Brain microvascular endothelial cell (primary cell): Measurements from ENCODE around the gene LIM2.
A peak's percentile ranks its signal among the peaks of the same experiment; 100 is the strongest.
"Not testable (repeated sequence)": the region's sequence is repeated elsewhere in the genome, so short reads cannot be mapped to it uniquely, and the experiment has no call there.

Experiments used
- DNase-seq: peaks from one replicate; pipeline ENCODE4 v3.0.0-alpha.2; 2020
- H3K27ac ChIP-seq: fragments of 250-450 bp; sonication (Bioruptor Pico); 2 replicates; pipeline ENCODE4 v1.5.1; 2020; ENCODE audit warnings: mild to moderate bottlenecking, moderate library complexity
- H3K27me3 ChIP-seq: fragments of 250-450 bp; sonication (Bioruptor Pico); replicated peaks from 2 replicates; pipeline ENCODE4 v1.5.1; 2020; ENCODE audit warnings: mild to moderate bottlenecking
- H3K36me3 ChIP-seq: fragments of 250-450 bp; sonication (Bioruptor Pico); replicated peaks from 2 replicates; pipeline ENCODE4 v1.5.1; 2020; ENCODE audit warnings: mild to moderate bottlenecking
- H3K4me3 ChIP-seq: 2 replicates; pipeline ENCODE4 v1.5.1; 2011; ENCODE audit warnings: low read depth, mild to moderate bottlenecking, control low read depth, low read length, moderate library complexity
- CTCF ChIP-seq: IDR thresholded peaks from 2 replicates; pipeline ENCODE4 v1.5.1; 2011; ENCODE audit warnings: low read depth, mild to moderate bottlenecking, moderate library complexity, low read length, control low read depth, inconsistent platforms; ENCODE audit errors: missing control alignments
- in situ Hi-C: cut with HindIII; loops from 2 replicates; pipeline ENCODE4 v1.10.0; 2017; ENCODE audit warnings: low sequenced_read_pairs, low pct_ligation_motif_present

The LIM2 gene

GRCh38 chr19:51415187-51415586, 27.4 kb upstream of the LIM2 start:
- Histone ChIP-seq H3K27me3 (no peaks in the 10 kb centered on the region), H3K4me3 (no peak overlapping the region), H3K27ac (no peak overlapping the region), H3K36me3 (no peaks in the 10 kb centered on the region)
- in situ Hi-C loops: no loop called here
- no peak for DNase-seq
- no peak for TF ChIP-seq CTCF

- DNase-seq: no peak
- TF ChIP-seq CTCF: no peak
- Histone ChIP-seq H3K27me3 (no peaks in the 10 kb centered on the region), H3K4me3 (no peak overlapping the region), H3K27ac (no peak overlapping the region), H3K36me3 (no peaks in the 10 kb centered on the region)
- in situ Hi-C loops: no loop called here
These were observed 23.4 kb upstream of the LIM2 start for GRCh38 chr19:51410950-51411748.

- DNase-seq: peak; percentile 23
- Histone ChIP-seq H3K36me3 (no peaks in the 10 kb centered on the region), H3K4me3 (no peak overlapping the region), H3K27ac (no peak overlapping the region), H3K27me3 (no peaks in the 10 kb centered on the region)
- in situ Hi-C loops: no loop called here
- peak; percentile 33 for TF ChIP-seq CTCF
These were observed 19.8 kb upstream of the LIM2 start for GRCh38 chr19:51407511-51408131.

- Histone ChIP-seq H3K4me3 (no peak overlapping the region), H3K27ac (no peak overlapping the region), H3K27me3 (no peaks in the 10 kb centered on the region), H3K36me3 (no peaks in the 10 kb centered on the region)
- no peak for DNase-seq
- in situ Hi-C loops: no loop called here
- TF ChIP-seq CTCF: no peak
These were observed 14.3 kb upstream of the LIM2 start for GRCh38 chr19:51402117-51402516.

- in situ Hi-C loops, H3K4me3 ChIP-seq: not testable (repeated sequence)
These were observed 12.2 kb upstream of the LIM2 start for GRCh38 chr19:51399936-51400335.

GRCh38 chr19:51399231-51399630, 11.5 kb upstream of the LIM2 start:
- Histone ChIP-seq H3K27ac (no peak overlapping the region), H3K4me3 (no peak overlapping the region), H3K36me3 (no peaks in the 10 kb centered on the region), H3K27me3 (no peaks in the 10 kb centered on the region)
- in situ Hi-C loops: no loop called here
- TF ChIP-seq CTCF: no peak
- no peak for DNase-seq

More at GRCh38 chr19:51399936-51400335, 12.2 kb upstream of the LIM2 start:
- not testable (repeated sequence) for H3K36me3 ChIP-seq, H3K27ac ChIP-seq, H3K27me3 ChIP-seq, DNase-seq
